NCI-H524 (cell line): ENCODE results near the gene PDZD2.
"Not testable (repeated sequence)": the region's sequence is repeated elsewhere in the genome, so short reads cannot be mapped to it uniquely, and the experiment has no call there.

ENCODE experiments used
- DNase-seq, 2 experiments: peaks; one replicate each; lab custom pipeline; 2025; lab: John Stamatoyannopoulos, UW

PDZD2 gene

GRCh38 chr5:32100691-32101302 lies 461.9 kb downstream of the PDZD2 start:
- peak; percentile 10 to 46 for DNase-seq

- DNase-seq: no peak
These were observed 463.5 kb downstream of the PDZD2 start for GRCh38 chr5:32102254-32102986.

- no peak for DNase-seq
These were observed 464.6 kb downstream of the PDZD2 start for GRCh38 chr5:32103521-32103920.

- DNase-seq: no peak
These were observed 468.4 kb downstream of the PDZD2 start for GRCh38 chr5:32107291-32107690.

GRCh38 chr5:32108167-32108566 lies 469.2 kb downstream of the PDZD2 start:
- DNase-seq: no peak

GRCh38 chr5:32109236-32109635 lies 470.3 kb downstream of the PDZD2 start:
- DNase-seq: no peak

- DNase-seq: no peak
These were observed 471.3 kb downstream of the PDZD2 start for GRCh38 chr5:32110111-32110696.

GRCh38 chr5:32115985-32116384 lies 477.1 kb downstream of the PDZD2 start:
- no peak for DNase-seq

GRCh38 chr5:32116574-32117313 lies 477.8 kb downstream of the PDZD2 start:
- no peak for DNase-seq

GRCh38 chr5:32118922-32119321 lies 480.0 kb downstream of the PDZD2 start:
- not testable (repeated sequence) for DNase-seq

- DNase-seq: no peak
These were observed 484.3 kb downstream of the PDZD2 start for GRCh38 chr5:32123058-32123805.

- DNase-seq: no peak
These were observed 485.2 kb downstream of the PDZD2 start for GRCh38 chr5:32123889-32124676.

- no peak for DNase-seq
These were observed 487.8 kb downstream of the PDZD2 start for GRCh38 chr5:32126691-32127090.

- DNase-seq: no peak
These were observed 488.8 kb downstream of the PDZD2 start for GRCh38 chr5:32127711-32128110.

GRCh38 chr5:32129074-32129598 lies 490.2 kb downstream of the PDZD2 start:
- no peak for DNase-seq

- no peak for DNase-seq
These were observed 491.9 kb downstream of the PDZD2 start for GRCh38 chr5:32130865-32131264.

- no peak for DNase-seq
These were observed 492.7 kb downstream of the PDZD2 start for GRCh38 chr5:32131604-32132003.

- no peak for DNase-seq
These were observed 493.8 kb downstream of the PDZD2 start for GRCh38 chr5:32132757-32133156.

- DNase-seq: no peak
These were observed 496.2 kb downstream of the PDZD2 start for GRCh38 chr5:32135086-32135485.

- DNase-seq: no peak
These were observed 497.4 kb downstream of the PDZD2 start for GRCh38 chr5:32136342-32136741.
